ENCODE results near the gene FOLR3. TPM values are rescaled to one million over a fixed set of nuclear protein-coding genes. Genes with fewer than 3 reads are reported as not detected.

Gene FOLR3
- total RNA-seq, 1 donor from 2014 or later = not detected

GRCh38 chr11:72124046-72124445 lies 11.5 kb upstream of the FOLR3 start:
- no peak overlapping the region for H3K27ac Mint-ChIP-seq
- no peak for DNase-seq (ENCODE audit: extremely low spot score, unreplicated experiment)
- peaks cover 1% of the 10 kb centered on the region for H3K27me3 Mint-ChIP-seq
- H3K4me3 Mint-ChIP-seq = no peak overlapping the region
- H3K4me1 Mint-ChIP-seq (ENCODE audit: unreplicated experiment) = peaks cover under 1% of the 10 kb centered on the region
- no peaks in the 10 kb centered on the region for H3K9me3 Mint-ChIP-seq
- no peaks in the 10 kb centered on the region for H3K36me3 Mint-ChIP-seq
- no peak for TF ChIP-seq CTCF (conservative IDR thresholded peaks at IDR 0.05)

- TF ChIP-seq CTCF (conservative IDR thresholded peaks at IDR 0.05) = no peak
- H3K27me3 Mint-ChIP-seq = peaks cover 4% of the 10 kb centered on the region
- no peak overlapping the region for H3K4me3 Mint-ChIP-seq
- H3K4me1 Mint-ChIP-seq (ENCODE audit: unreplicated experiment) = no peaks in the 10 kb centered on the region
- H3K9me3 Mint-ChIP-seq = no peaks in the 10 kb centered on the region
- no peaks in the 10 kb centered on the region for H3K36me3 Mint-ChIP-seq
- H3K27ac Mint-ChIP-seq = no peak overlapping the region
- DNase-seq (ENCODE audit: extremely low spot score, unreplicated experiment) = no peak
Measured at GRCh38 chr11:72125956-72126355, 9.6 kb upstream of the FOLR3 start.

GRCh38 chr11:72127923-72128322 lies 7.6 kb upstream of the FOLR3 start:
- no peak for TF ChIP-seq CTCF (conservative IDR thresholded peaks at IDR 0.05)
- Mint-ChIP-seq H3K4me1 (ENCODE audit: unreplicated experiment) (no peaks in the 10 kb centered on the region), H3K36me3 (no peaks in the 10 kb centered on the region), H3K9me3 (no peaks in the 10 kb centered on the region), H3K4me3 (no peak overlapping the region), H3K27me3 (peaks cover 13% of the 10 kb centered on the region), H3K27ac (no peak overlapping the region)
- DNase-seq (ENCODE audit: extremely low spot score, unreplicated experiment) = no peak

GRCh38 chr11:72129381-72129780 lies 6.1 kb upstream of the FOLR3 start:
- Mint-ChIP-seq H3K36me3 (no peaks in the 10 kb centered on the region), H3K27ac (no peak overlapping the region), H3K27me3 (peaks cover 20% of the 10 kb centered on the region), H3K4me3 (no peak overlapping the region), H3K9me3 (no peaks in the 10 kb centered on the region), H3K4me1 (ENCODE audit: unreplicated experiment) (no peaks in the 10 kb centered on the region)
- DNase-seq (ENCODE audit: extremely low spot score, unreplicated experiment) = no peak
- no peak for TF ChIP-seq CTCF (conservative IDR thresholded peaks at IDR 0.05)

- Mint-ChIP-seq H3K4me1 (ENCODE audit: unreplicated experiment) (no peaks in the 10 kb centered on the region), H3K4me3 (no peak overlapping the region), H3K9me3 (no peaks in the 10 kb centered on the region), H3K27ac (no peak overlapping the region), H3K27me3 (peaks cover 20% of the 10 kb centered on the region), H3K36me3 (no peaks in the 10 kb centered on the region)
- TF ChIP-seq CTCF (conservative IDR thresholded peaks at IDR 0.05) = no peak
- DNase-seq (ENCODE audit: extremely low spot score, unreplicated experiment) = no peak
Measured at GRCh38 chr11:72132646-72133045, 2.9 kb upstream of the FOLR3 start.
